GM12873 (cell line): ENCODE measurements around the gene HADH.

Experiments used
- TF ChIP-seq, protein P1 (sequence below): IDR thresholded peaks from 2 replicates; pipeline ENCODE4 v1.5.1; 2012; ENCODE audit warnings: low read depth, mild to moderate bottlenecking, moderate library complexity, low read length, control low read depth; ENCODE audit not compliant: insufficient read depth; ENCODE audit errors: missing control alignments

The HADH gene

DNA sequence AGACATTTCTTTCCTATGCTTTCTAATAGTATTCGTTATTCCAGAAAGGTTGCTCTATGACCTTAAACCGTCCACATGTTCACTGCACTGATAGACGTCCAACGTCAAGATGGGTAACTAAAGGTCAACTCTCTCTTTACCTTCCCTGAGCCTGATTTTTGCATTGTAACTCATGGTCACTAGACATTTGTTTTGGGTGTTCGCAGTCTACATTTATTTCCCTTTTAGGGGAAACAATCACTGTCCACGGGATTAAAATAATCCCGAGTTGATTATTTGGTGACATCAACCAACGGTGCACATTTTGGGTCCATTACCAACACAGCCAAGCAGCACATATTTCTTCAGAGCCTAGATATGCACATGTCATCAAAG lies 540 bp upstream of the HADH start:
- TF ChIP-seq, protein P1, sequence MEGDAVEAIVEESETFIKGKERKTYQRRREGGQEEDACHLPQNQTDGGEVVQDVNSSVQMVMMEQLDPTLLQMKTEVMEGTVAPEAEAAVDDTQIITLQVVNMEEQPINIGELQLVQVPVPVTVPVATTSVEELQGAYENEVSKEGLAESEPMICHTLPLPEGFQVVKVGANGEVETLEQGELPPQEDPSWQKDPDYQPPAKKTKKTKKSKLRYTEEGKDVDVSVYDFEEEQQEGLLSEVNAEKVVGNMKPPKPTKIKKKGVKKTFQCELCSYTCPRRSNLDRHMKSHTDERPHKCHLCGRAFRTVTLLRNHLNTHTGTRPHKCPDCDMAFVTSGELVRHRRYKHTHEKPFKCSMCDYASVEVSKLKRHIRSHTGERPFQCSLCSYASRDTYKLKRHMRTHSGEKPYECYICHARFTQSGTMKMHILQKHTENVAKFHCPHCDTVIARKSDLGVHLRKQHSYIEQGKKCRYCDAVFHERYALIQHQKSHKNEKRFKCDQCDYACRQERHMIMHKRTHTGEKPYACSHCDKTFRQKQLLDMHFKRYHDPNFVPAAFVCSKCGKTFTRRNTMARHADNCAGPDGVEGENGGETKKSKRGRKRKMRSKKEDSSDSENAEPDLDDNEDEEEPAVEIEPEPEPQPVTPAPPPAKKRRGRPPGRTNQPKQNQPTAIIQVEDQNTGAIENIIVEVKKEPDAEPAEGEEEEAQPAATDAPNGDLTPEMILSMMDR = no peak

DNA sequence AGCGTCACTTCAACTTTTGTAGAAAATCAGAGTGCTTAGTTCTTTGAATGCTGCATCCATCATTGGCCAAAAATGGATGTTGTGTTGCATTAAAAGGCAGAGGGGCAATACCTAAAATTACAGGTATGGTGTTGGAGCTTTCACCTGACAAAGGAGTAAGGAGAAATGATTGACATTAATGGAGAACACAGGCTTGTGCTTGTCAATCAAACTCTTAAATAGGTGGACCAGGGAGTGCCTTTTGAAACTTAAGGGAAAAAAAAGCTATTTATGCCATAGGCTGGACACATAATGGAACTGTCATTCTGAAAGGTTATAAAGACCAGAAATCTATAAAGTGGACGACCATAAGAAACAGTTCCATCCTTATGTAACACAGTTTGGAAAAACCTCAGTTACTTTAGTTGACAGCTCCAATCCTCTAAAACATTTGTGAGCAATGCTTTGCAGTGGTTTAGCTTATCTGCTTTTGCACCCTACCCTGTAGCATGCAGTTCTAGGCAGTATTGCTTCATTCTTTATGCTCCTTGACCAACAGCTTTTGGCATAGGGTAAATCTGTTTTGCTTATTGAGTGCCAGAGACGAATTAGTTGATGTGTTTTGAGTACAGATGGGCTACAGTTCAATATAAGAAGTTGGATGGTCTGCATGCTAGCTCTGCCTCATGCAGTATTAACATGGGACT lies 2.4 kb downstream of the HADH start:
- TF ChIP-seq, protein P1 = no peak

DNA sequence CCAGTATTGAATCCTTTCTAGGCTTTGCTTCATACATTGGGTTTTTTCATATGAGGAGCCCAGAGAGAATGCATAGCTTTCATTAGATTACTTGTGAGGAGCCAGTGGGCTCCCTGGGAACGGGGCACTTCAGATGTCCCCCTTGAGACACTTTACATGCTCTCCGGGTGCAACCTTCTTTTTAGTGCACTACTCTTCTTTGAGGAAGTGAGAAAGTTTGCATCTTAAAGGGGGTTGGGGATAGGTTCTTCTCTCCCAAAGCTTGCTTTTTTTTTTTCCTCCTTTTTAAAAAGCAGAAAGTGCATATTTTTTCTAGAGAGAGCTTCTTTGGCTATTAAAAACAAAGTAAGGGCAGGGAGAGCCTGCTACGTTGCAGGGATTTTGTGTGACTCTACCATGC lies 4.3 kb downstream of the HADH start:
- TF ChIP-seq, protein P1 = no peak

DNA sequence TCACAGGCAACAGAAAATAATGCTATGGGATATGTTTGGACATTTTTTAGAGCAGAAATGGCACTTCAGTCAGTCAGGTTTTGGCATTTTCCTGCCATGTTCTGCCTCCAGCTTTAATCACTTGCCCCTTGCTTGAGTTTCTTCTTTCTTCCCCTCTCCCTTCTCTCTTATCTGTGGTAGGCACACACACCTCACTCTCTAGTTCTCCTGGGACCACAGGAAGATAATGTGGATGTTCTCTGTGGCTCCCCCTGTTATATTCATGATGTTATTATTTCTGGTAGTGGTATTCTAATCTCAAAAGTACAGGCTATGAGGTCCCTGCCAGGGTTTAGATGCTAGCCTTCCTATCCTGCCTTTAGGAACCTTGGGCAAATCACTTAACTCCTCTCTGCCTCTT lies 5.2 kb downstream of the HADH start:
- TF ChIP-seq, protein P1 = no peak

DNA sequence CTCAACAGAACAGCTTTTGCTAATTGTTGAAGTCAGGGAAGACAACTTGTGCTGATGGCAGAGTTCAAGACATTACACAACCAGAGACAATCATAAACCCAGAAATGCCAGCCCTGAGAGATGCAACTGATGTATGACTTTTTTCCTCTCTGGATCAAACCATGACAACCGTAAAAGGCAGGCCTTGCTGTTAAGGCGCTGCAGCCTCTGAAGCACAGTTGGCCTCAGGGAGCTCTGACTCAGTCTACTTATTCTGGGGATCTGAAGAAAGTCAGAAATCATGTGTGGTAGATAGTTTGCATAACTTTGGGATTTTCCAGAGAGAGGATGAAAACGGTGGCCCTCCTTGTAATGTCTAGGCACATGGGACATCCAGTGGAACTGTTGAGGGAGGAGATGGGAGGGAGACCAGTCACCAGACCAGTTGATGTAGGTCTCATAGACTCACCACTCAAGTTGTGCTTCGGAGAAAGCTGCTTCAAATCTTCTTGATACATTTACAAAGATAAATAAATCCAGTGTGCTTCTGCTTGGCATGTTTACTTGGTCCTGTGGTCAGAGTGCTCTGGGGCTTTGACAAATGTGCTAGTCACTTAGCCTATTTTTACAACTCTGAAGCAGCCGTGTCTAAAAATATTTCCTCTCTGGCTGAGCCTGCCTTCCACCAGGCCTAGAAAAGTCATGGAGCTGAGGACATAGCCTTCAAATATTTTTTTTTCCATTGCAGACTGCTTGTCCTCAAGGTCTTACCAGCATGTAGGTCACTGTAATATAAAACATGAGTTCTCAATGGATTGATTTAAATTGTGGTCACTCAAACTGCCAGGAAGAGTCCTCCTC lies 7.5 kb downstream of the HADH start:
- TF ChIP-seq, protein P1 = no peak

DNA sequence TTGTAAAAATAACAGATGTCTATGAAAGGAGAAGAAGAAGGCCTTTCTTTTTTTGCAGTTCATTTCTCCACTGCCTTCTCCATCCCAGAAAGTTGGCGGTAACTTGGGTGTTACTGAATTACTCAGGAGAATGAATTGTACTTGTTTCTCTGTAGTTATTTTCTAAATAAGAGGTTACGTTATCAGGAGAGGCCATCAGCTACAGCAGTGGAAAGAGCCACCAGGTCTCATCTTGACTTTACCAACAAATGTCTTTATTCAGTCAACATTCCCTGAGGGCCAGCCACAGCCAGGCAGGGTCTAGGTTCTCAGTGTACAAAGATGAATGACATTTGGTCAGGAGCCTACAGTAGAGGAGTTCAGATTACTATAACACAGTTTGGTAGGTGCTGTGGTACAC lies 8.1 kb downstream of the HADH start:
- TF ChIP-seq, protein P1 = no peak

DNA sequence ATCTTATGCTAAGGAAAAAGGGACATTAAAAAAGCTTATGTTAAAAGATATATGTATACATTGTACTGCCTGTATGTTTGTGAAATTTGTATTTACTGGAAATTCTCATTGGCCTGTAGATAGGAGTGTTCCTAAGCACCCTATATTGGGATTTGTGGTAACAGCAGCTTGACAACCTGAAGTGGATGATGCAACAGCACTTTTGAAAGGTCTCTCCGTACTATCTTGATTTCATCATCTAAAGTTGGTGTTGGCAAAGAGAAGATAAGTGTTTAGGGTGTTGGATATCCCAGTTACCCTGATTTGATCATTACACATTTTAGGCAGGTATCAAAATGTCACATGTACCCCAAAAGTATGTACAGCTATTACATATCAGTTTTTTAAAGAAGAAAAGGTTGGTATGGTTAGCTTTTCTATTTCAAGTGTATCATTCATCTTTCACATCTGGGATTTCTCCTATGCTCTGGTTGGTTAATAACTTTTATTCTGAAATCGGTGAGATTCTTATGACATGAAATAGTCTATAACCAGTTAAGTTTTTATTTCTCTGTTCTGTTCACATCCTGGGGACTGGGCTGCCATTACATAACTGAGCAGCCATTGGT lies 10.3 kb downstream of the HADH start:
- TF ChIP-seq, protein P1 = no peak
